Neural cell (in vitro differentiated cells): ENCODE measurements around the gene PAX6. TPM values are rescaled to one million over a fixed set of nuclear protein-coding genes. Genes with fewer than 3 reads are reported as not detected.

Experiments used
- H2AFZ ChIP-seq: fragments of 200-600, 300-800 bp; sonication (generic), shearing (Covaris generic); 2 replicates; pipeline ENCODE4 v1.6.0; 2014; ENCODE audit warnings: low read depth, mild to moderate bottlenecking, antibody characterized with exemption, low read length, moderate library complexity
- H3F3A ChIP-seq: fragments of 200-600 bp; shearing (Covaris generic); 2 replicates; pipeline ENCODE4 v1.6.1; 2016; ENCODE audit warnings: mild to moderate bottlenecking, moderate library complexity, mixed read lengths, antibody characterized with exemption, low read length; ENCODE audit not compliant: insufficient read depth, poor library complexity, severe bottlenecking
- H3K27ac ChIP-seq: fragments of 200-600, 300-800 bp; sonication (generic), shearing (Covaris generic); 2 replicates; pipeline ENCODE4 v1.5.1; 2014; ENCODE audit warnings: mild to moderate bottlenecking, low read length, moderate library complexity
- H3K27me3 ChIP-seq: fragments of 300-800, 200-600 bp; sonication (generic), shearing (Covaris generic); 2 replicates; pipeline ENCODE4 v1.6.0; 2014; ENCODE audit warnings: mild to moderate bottlenecking, low read depth, low read length, moderate library complexity; ENCODE audit not compliant: insufficient read depth
- H3K36me3 ChIP-seq: fragments of 300-800, 200-600 bp; sonication (generic), shearing (Covaris generic); 2 replicates; pipeline ENCODE4 v1.5.1; 2014; ENCODE audit warnings: mild to moderate bottlenecking, antibody characterized with exemption, low read length, moderate library complexity; ENCODE audit not compliant: insufficient read depth
- H3K4me2 ChIP-seq: fragments of 300-800, 200-600 bp; sonication (generic), shearing (Covaris generic); 2 replicates; pipeline ENCODE4 v1.6.0; 2014; ENCODE audit warnings: mild to moderate bottlenecking, low read length
- H3K4me3 ChIP-seq: fragments of 300-800, 200-600 bp; sonication (generic), shearing (Covaris generic); 2 replicates; pipeline ENCODE4 v1.5.1; 2014; ENCODE audit warnings: mild to moderate bottlenecking, low read length, moderate library complexity
- H3K79me2 ChIP-seq: fragments of 200-600 bp; shearing (Covaris generic); replicated peaks from 2 replicates; pipeline ENCODE4 v1.6.0; 2014; ENCODE audit warnings: mild to moderate bottlenecking, low read length, moderate library complexity; ENCODE audit not compliant: insufficient read depth
- H3K9ac ChIP-seq: fragments of 300-800, 200-600 bp; sonication (generic), shearing (Covaris generic); 2 replicates; pipeline ENCODE4 v1.6.1; 2016; ENCODE audit warnings: mild to moderate bottlenecking, low read length, mixed read lengths
- H3K9me2 ChIP-seq: fragments of 200-600 bp; shearing (Covaris generic); 2 replicates; pipeline ENCODE4 v1.6.1; 2016; ENCODE audit warnings: mild to moderate bottlenecking, low read length, mixed read lengths; ENCODE audit not compliant: insufficient read depth
- H3K9me3 ChIP-seq: fragments of 200-600, 300-800 bp; sonication (generic), shearing (Covaris generic); 2 replicates; pipeline ENCODE4 v1.6.1; 2016; ENCODE audit warnings: mild to moderate bottlenecking, mixed run types, low read length, moderate library complexity, mixed read lengths
- H4K20me1 ChIP-seq: fragments of 200-600 bp; shearing (Covaris generic); 2 replicates; pipeline ENCODE4 v1.6.1; 2016; ENCODE audit warnings: mild to moderate bottlenecking, mixed run types; ENCODE audit not compliant: insufficient read depth
- CTCF ChIP-seq: fragments of 450-650 bp; IDR thresholded peaks from 2 replicates; pipeline ENCODE4 v1.5.1; 2014; ENCODE audit warnings: antibody characterized with exemption, mild to moderate bottlenecking, moderate library complexity; ENCODE audit not compliant: poor library complexity, severe bottlenecking
- EP300 ChIP-seq: fragments of 450-650 bp; conservative IDR thresholded peaks from 2 replicates; pipeline ENCODE4 v1.6.1; 2014; ENCODE audit warnings: antibody characterized with exemption, mild to moderate bottlenecking, moderate library complexity; ENCODE audit not compliant: poor library complexity, severe bottlenecking
- EZH2 ChIP-seq: fragments of 200-600, 300-800 bp; shearing (Covaris generic), sonication (generic); IDR thresholded peaks from 2 replicates; pipeline ENCODE4 v1.6.1; 2014; ENCODE audit warnings: antibody characterized with exemption, low read length, borderline replicate concordance, mild to moderate bottlenecking; ENCODE audit not compliant: insufficient read depth, poor library complexity, severe bottlenecking
- MXI1 ChIP-seq: fragments of 450-650 bp; conservative IDR thresholded peaks from 2 replicates; pipeline ENCODE4 v1.6.1; 2014; ENCODE audit warnings: antibody characterized with exemption, mild to moderate bottlenecking; ENCODE audit not compliant: poor library complexity, severe bottlenecking
- POLR2AphosphoS5 ChIP-seq: IDR thresholded peaks from 2 replicates; pipeline ENCODE4 v1.6.1; 2012
- RAD21 ChIP-seq: fragments of 450-650 bp; conservative IDR thresholded peaks from 2 replicates; pipeline ENCODE4 v1.6.1; 2014; ENCODE audit warnings: antibody characterized with exemption, mild to moderate bottlenecking, moderate library complexity
- SMC3 ChIP-seq: fragments of 450-650 bp; conservative IDR thresholded peaks from 2 replicates; pipeline ENCODE4 v1.6.1; 2014; ENCODE audit warnings: antibody characterized with exemption, mild to moderate bottlenecking, moderate library complexity; ENCODE audit not compliant: poor library complexity
- TAF1 ChIP-seq: IDR thresholded peaks from 2 replicates; pipeline ENCODE4 v1.6.1; 2012; ENCODE audit warnings: low read depth
- polyA plus RNA-seq: library from polyadenylated mRNA; depleted of rRNA; stranded (reverse); fragments of >200 nt; gene quantifications from 2 replicates; pipeline ENCODE4 v1.2.3, GENCODE V29; 2014
- TF ChIP-seq, protein P1 (sequence below): IDR thresholded peaks from 2 replicates; pipeline ENCODE4 v1.6.1; 2012; ENCODE audit warnings: borderline replicate concordance

PAX6 gene
- polyA plus RNA-seq, 1 donor from 2014 or later = 74.7 TPM

DNA sequence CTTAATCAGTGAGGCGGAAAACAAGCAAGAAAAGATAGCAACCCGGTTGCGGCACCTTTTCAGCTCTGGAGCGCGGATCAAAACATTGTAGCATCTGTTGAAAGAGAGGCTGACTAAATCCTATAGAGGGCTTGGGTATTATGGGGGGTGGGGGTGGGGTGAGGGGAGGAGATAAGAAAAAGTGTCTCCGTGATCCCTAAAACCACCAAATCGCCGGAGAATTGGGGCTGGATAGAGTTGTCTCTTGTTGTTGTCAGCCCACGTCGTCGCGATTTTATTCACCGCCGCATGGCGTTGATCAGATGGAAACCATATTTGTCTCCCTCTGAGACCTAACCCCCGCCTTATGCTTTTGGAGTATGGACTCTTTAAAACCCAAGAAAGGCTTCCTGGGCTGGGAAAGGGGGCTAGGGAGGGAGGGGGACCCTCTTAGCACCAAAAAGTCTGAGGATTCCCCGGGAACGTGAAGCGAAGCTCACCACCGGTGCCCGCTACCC lies 13.0 kb downstream of the PAX6 start:
- no peak overlapping the region for H2AFZ ChIP-seq
- H3K4me2 ChIP-seq = no peak overlapping the region
- H3K4me3 ChIP-seq = no peak overlapping the region

DNA sequence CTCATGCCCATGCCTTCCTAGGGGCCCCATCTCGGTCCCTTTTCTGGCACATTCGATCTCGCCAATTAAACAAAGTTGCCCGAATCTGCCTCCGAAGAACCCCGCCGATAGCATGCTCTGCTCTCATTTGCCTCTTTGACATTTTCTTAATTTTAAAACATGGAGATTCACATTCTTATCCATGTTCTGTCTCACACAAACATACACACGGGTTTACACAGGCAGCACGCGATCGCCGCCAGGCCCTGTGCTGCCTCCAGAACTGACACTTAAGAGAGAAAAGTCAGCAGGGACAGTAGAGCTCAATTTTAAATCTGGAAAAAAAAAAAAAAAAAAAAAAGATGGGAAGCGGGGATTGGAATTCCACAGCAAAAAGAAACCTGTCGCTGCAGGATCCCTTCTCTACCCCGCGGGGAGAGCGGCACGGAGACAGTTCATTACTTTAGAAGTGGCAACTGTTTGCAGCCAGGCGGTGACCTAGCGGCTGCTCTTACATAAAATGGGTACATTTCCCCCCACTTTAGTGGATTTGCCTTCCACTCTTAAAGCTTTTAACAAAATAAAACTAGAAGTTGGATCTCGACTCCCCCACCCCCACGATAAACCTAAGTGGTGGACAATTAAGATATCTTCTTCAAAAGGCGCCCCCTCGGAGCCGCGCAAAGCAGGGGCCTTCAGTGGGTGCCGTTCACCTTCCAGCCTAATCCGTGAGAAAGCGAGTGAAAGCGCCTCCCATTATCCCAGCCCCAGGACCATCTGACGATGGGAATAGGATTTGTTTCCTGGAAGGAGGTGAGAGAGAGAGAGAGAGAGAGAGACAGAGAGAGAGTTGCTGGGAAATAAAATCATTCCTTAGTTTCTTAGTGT lies 13.7 kb downstream of the PAX6 start:
- no peak overlapping the region for H2AFZ ChIP-seq
- H3K27ac ChIP-seq = no peak overlapping the region
- no peak overlapping the region for H3K9ac ChIP-seq
- H3K27me3 ChIP-seq = no peaks in the 10 kb centered on the region
- H3K36me3 ChIP-seq = peaks cover 12% of the 10 kb centered on the region
- H3F3A ChIP-seq = no peaks in the 10 kb centered on the region
- peaks cover 11% of the 10 kb centered on the region for H3K79me2 ChIP-seq
- no peaks in the 10 kb centered on the region for H3K9me2 ChIP-seq
- no peak overlapping the region for H3K4me2 ChIP-seq
- H3K9me3 ChIP-seq = no peaks in the 10 kb centered on the region
- no peaks in the 10 kb centered on the region for H4K20me1 ChIP-seq
- no peak overlapping the region for H3K4me3 ChIP-seq
- TF ChIP-seq TAF1 (no peak), POLR2AphosphoS5 (no peak), EZH2 (no peak), CTCF (no peak), SMC3 (no peak), MXI1 (no peak)
- TF ChIP-seq, protein P1, sequence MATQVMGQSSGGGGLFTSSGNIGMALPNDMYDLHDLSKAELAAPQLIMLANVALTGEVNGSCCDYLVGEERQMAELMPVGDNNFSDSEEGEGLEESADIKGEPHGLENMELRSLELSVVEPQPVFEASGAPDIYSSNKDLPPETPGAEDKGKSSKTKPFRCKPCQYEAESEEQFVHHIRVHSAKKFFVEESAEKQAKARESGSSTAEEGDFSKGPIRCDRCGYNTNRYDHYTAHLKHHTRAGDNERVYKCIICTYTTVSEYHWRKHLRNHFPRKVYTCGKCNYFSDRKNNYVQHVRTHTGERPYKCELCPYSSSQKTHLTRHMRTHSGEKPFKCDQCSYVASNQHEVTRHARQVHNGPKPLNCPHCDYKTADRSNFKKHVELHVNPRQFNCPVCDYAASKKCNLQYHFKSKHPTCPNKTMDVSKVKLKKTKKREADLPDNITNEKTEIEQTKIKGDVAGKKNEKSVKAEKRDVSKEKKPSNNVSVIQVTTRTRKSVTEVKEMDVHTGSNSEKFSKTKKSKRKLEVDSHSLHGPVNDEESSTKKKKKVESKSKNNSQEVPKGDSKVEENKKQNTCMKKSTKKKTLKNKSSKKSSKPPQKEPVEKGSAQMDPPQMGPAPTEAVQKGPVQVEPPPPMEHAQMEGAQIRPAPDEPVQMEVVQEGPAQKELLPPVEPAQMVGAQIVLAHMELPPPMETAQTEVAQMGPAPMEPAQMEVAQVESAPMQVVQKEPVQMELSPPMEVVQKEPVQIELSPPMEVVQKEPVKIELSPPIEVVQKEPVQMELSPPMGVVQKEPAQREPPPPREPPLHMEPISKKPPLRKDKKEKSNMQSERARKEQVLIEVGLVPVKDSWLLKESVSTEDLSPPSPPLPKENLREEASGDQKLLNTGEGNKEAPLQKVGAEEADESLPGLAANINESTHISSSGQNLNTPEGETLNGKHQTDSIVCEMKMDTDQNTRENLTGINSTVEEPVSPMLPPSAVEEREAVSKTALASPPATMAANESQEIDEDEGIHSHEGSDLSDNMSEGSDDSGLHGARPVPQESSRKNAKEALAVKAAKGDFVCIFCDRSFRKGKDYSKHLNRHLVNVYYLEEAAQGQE = no peak

More for the DNA sequence above, 13.0 kb downstream of the PAX6 start:
- no peaks in the 10 kb centered on the region for H3K9me3 ChIP-seq
- H3K9me2 ChIP-seq = no peaks in the 10 kb centered on the region
- no peak overlapping the region for H3K9ac ChIP-seq
- peaks cover 17% of the 10 kb centered on the region for H3K79me2 ChIP-seq
- peaks cover 12% of the 10 kb centered on the region for H3K36me3 ChIP-seq
- no peak overlapping the region for H3K27ac ChIP-seq
- no peaks in the 10 kb centered on the region for H4K20me1 ChIP-seq
- H3F3A ChIP-seq = no peaks in the 10 kb centered on the region
- TF ChIP-seq POLR2AphosphoS5 (no peak), EZH2 (no peak), RAD21 (no peak), SMC3 (no peak), MXI1 (no peak), EP300 (no peak), CTCF (no peak), TAF1 (no peak)
- TF ChIP-seq, protein P1 = no peak
- H3K27me3 ChIP-seq = peaks cover 2% of the 10 kb centered on the region
